HCT116 (cell line): ENCODE measurements around the gene DFFA. TPM values are rescaled to one million over a fixed set of nuclear protein-coding genes. Genes with fewer than 3 reads are reported as not detected.

Source experiments
- ATAC-seq: fragments of 200-7000 bp; cut with Tn5 transposase; 2 replicates; pipeline ENCODE4 v1.9.1; 2020; ENCODE audit warnings: mild to moderate bottlenecking, moderate library complexity
- BruUV-seq: library from RNA; stranded (reverse); fragments of 400-500 nt; replicated peaks from 2 replicates; lab custom pipeline; 2021; lab: Mats Ljungman, UMichigan
- CTCF ChIA-PET: fragments of 300-600 bp; sonication (Branson Sonifier 250); formaldehyde crosslinking; loops from one replicate; lab custom pipeline; 2021; ENCODE audit warnings: antibody characterized with exemption; lab: Charles Lee
- POLR2A ChIA-PET: fragments of 300-600, 350-600 bp; sonication (Branson Sonifier 250); formaldehyde crosslinking; loops from one replicate; lab custom pipeline; 2021; ENCODE audit warnings: antibody characterized with exemption; lab: Charles Lee
- RAD21 ChIA-PET, 2 experiments: fragments of 300-600 bp; sonication (Branson Sonifier 250); formaldehyde crosslinking; loops; one replicate each; lab custom pipeline; 2023; ENCODE audit warnings: low total read pairs in 2 of 2; ENCODE audit not compliant: uncharacterized antibody in 2 of 2, unreplicated experiment in 2 of 2, low non-redundant PET in 1 of 2; lab: Charles Lee
- DNase-seq: peaks from one replicate; pipeline ENCODE4 v3.0.0-alpha.2; 2010; ENCODE audit warnings: low read depth, low spot score
- H2AFZ ChIP-seq: fragments of 200-600 bp; shearing (Covaris generic), sonication (generic); 2 replicates; pipeline ENCODE4 v1.6.1; 2017; ENCODE audit warnings: low read depth, mixed run types, mixed read lengths, antibody characterized with exemption, low read length; ENCODE audit not compliant: poor library complexity, severe bottlenecking
- H3K27ac ChIP-seq: 2 replicates; pipeline ENCODE4 v1.5.1; 2012; ENCODE audit warnings: low read depth, low read length
- H3K27me3 ChIP-seq: fragments of 200-600 bp; sonication (generic); 2 replicates; pipeline ENCODE4 v1.6.1; 2016; ENCODE audit warnings: mixed run types, low read length, mixed read lengths; ENCODE audit not compliant: insufficient read depth
- H3K36me3 ChIP-seq, 2 experiments: fragments of 200-500 bp in 1 of 2; fragments of 200-600 bp in 1 of 2; sonication (Bioruptor generic) in 1 of 2; sonication (generic) in 1 of 2; 2 replicates each; pipeline versions ENCODE4 v1.5.1 to v1.6.1; 2014 to 2016; ENCODE audit warnings: low read length in 2 of 2, inconsistent platforms in 1 of 2, mixed read lengths in 1 of 2, mixed run types in 1 of 2; ENCODE audit not compliant: insufficient read depth in 2 of 2, control insufficient read depth in 1 of 2
- H3K4me1 ChIP-seq, 2 experiments: fragments of 200-600 bp in 1 of 2; sonication (generic) in 1 of 2; 2 replicates each; pipeline versions ENCODE4 v1.5.1 to v1.6.1; 2012 to 2017; ENCODE audit warnings: low read length in 2 of 2, inconsistent platforms in 1 of 2, mild to moderate bottlenecking in 1 of 2, mixed read lengths in 1 of 2, mixed run types in 1 of 2, moderate library complexity in 1 of 2; ENCODE audit not compliant: insufficient read depth in 2 of 2, control insufficient read depth in 1 of 2
- H3K4me2 ChIP-seq: fragments of 200-600 bp; sonication (generic); 2 replicates; pipeline ENCODE4 v1.6.1; 2017; ENCODE audit warnings: mixed run types, low read length, mixed read lengths
- H3K4me3 ChIP-seq, 2 experiments: fragments of 200-600 bp in 1 of 2; sonication (generic) in 1 of 2; replicated peaks in 1 of 2; 2 replicates each; pipeline ENCODE4 v1.5.1; 2011 to 2016; ENCODE audit warnings: low read length in 2 of 2, control low read depth in 1 of 2, low read depth in 1 of 2, mild to moderate bottlenecking in 1 of 2, mixed read lengths in 1 of 2, mixed run types in 1 of 2
- H3K79me2 ChIP-seq: fragments of 200-600 bp; sonication (generic); 2 replicates; pipeline ENCODE4 v1.6.1; 2017; ENCODE audit warnings: mild to moderate bottlenecking, mixed run types, low read length, moderate library complexity, mixed read lengths; ENCODE audit not compliant: insufficient read depth
- H3K9ac ChIP-seq: fragments of 200-600 bp; sonication (generic); 2 replicates; pipeline ENCODE4 v1.6.1; 2016; ENCODE audit warnings: low read length, mixed read lengths
- H3K9me2 ChIP-seq: fragments of 200-600 bp; sonication (generic), shearing (Covaris generic); 2 replicates; pipeline ENCODE4 v1.6.1; 2017; ENCODE audit warnings: mixed run types, mild to moderate bottlenecking, moderate library complexity; ENCODE audit not compliant: insufficient read depth
- H3K9me3 ChIP-seq, 2 experiments: fragments of 200-500 bp in 1 of 2; fragments of 200-600 bp in 1 of 2; sonication (Bioruptor generic) in 1 of 2; sonication (generic) in 1 of 2; 2 replicates each; pipeline ENCODE4 v1.6.1; 2014 to 2017; ENCODE audit warnings: low read length in 2 of 2, mixed read lengths in 2 of 2, inconsistent platforms in 1 of 2, low read depth in 1 of 2, mild to moderate bottlenecking in 1 of 2, mixed run types in 1 of 2, moderate library complexity in 1 of 2; ENCODE audit not compliant: control insufficient read depth in 1 of 2, insufficient read depth in 1 of 2
- H4K20me1 ChIP-seq: fragments of 200-600 bp; sonication (generic), shearing (Covaris generic); 2 replicates; pipeline ENCODE4 v1.6.1; 2017; ENCODE audit warnings: mixed run types, mild to moderate bottlenecking, moderate library complexity; ENCODE audit not compliant: insufficient read depth
- CBX3 ChIP-seq: IDR thresholded peaks from 2 replicates; pipeline ENCODE4 v1.6.1; 2012; ENCODE audit warnings: low read depth
- CEBPB ChIP-seq: IDR thresholded peaks from 2 replicates; pipeline ENCODE4 v1.6.1; 2012; ENCODE audit warnings: low read depth
- EGR1 ChIP-seq: IDR thresholded peaks from 2 replicates; pipeline ENCODE4 v1.6.1; 2012; ENCODE audit warnings: low read depth
- ELF1 ChIP-seq: IDR thresholded peaks from 2 replicates; pipeline ENCODE4 v1.6.1; 2012; ENCODE audit warnings: low read depth, borderline replicate concordance
- EZH2 ChIP-seq: fragments of 200-600 bp; sonication (generic); IDR thresholded peaks from 2 replicates; pipeline ENCODE4 v1.6.1; 2017; ENCODE audit warnings: antibody characterized with exemption, mixed run types
- EZH2phosphoT487 ChIP-seq: fragments of 200-600 bp; IDR thresholded peaks from 2 replicates; pipeline ENCODE4 v1.6.1; 2018; ENCODE audit warnings: antibody characterized with exemption, borderline replicate concordance
- FOSL1 ChIP-seq: IDR thresholded peaks from 2 replicates; pipeline ENCODE4 v1.6.1; 2012; ENCODE audit warnings: low read depth
- MAX ChIP-seq: IDR thresholded peaks from 2 replicates; pipeline ENCODE4 v1.6.1; 2012
- POLR2A ChIP-seq: IDR thresholded peaks from 2 replicates; pipeline ENCODE4 v1.7.0; 2011; ENCODE audit warnings: borderline replicate concordance; ENCODE audit not compliant: insufficient read depth, insufficient read length; ENCODE audit errors: extremely low read depth
- RAD21 ChIP-seq: IDR thresholded peaks from 2 replicates; pipeline ENCODE4 v1.6.1; 2012; ENCODE audit warnings: low read depth, mild to moderate bottlenecking
- SIN3A ChIP-seq: IDR thresholded peaks from 2 replicates; pipeline ENCODE4 v1.6.1; 2012; ENCODE audit warnings: low read depth
- SRF ChIP-seq: IDR thresholded peaks from 2 replicates; pipeline ENCODE4 v1.6.1; 2012; ENCODE audit warnings: low read depth
- TCF7L2 ChIP-seq: IDR thresholded peaks from 2 replicates; pipeline ENCODE4 v1.7.0; 2011; ENCODE audit warnings: borderline replicate concordance, inconsistent platforms; ENCODE audit not compliant: insufficient read depth, insufficient read length; ENCODE audit errors: extremely low read depth
- ZNF274 ChIP-seq: fragments of 200-500 bp; sonication (Bioruptor generic); IDR thresholded peaks from 2 replicates; pipeline ENCODE4 v1.6.1; 2014; ENCODE audit warnings: mild to moderate bottlenecking, low read depth, low read length, inconsistent platforms
- intact Hi-C: fragments of 100-400 bp; cut with micrococcal nuclease; formaldehyde crosslinking; loops from 2 replicates; pipeline ENCODE4 v1.10.0; 2022
- total RNA-seq: library from RNA; stranded (reverse); gene quantifications from one replicate; pipeline ENCODE4 v1.2.1, GENCODE V29; 2021; ENCODE audit not compliant: unreplicated experiment
- TF ChIP-seq, protein P1 (sequence below): IDR thresholded peaks from 2 replicates; pipeline ENCODE4 v1.6.1; 2012
- TF ChIP-seq, protein P2 (sequence below): IDR thresholded peaks from 2 replicates; pipeline ENCODE4 v1.6.1; 2012; ENCODE audit warnings: low read depth
- TF ChIP-seq, protein P3 (sequence below), 3 experiments: fragments of 200-600 bp in 1 of 3; sonication (generic) in 1 of 3; IDR thresholded peaks in 2 of 3; conservative IDR thresholded peaks in 1 of 3; 2 replicates each; pipeline ENCODE4 v1.5.1; 2012 to 2017; ENCODE audit warnings: low read depth in 2 of 3, low read length in 2 of 3, antibody characterized with exemption in 1 of 3, borderline replicate concordance in 1 of 3, control low read depth in 1 of 3, mild to moderate bottlenecking in 1 of 3, mixed read lengths in 1 of 3, mixed run types in 1 of 3, moderate library complexity in 1 of 3; ENCODE audit not compliant: insufficient read depth in 1 of 3

Gene DFFA
- total RNA-seq, 1 experiment from 2014 or later: 67.7 TPM

- RAD21 ChIA-PET: interaction anchor here (0.6 to 1.2 kb wide), 4 partner anchors 29 to 437 kb away, joined by 3 to 5 read pairs (median 3); no protein-coding TSS in a partner anchor
- intact Hi-C loops: loop anchor here (1.0 kb wide), 1 partner anchor 64 kb away; no protein-coding TSS in a partner anchor
- H3K4me3 ChIP-seq: peak within 1 kb of the TSS; percentile 67 to 90
- H3K9me3 ChIP-seq: no peaks in the 10 kb centered on the region
- ATAC-seq: peak; percentile 86
- H3K27me3 ChIP-seq: no peaks in the 10 kb centered on the region
- no peaks in the 10 kb centered on the region for H3K9me2 ChIP-seq
- no TSS peak for BruUV-seq
- H3K27ac ChIP-seq: peak within 1 kb of the TSS; percentile 66
- H3K36me3 ChIP-seq: no peaks in the 10 kb centered on the region
- peak; percentile 68 for DNase-seq
- peak within 1 kb of the TSS; percentile 32 for H2AFZ ChIP-seq
- no peaks in the 10 kb centered on the region for H4K20me1 ChIP-seq
- POLR2A ChIA-PET: interaction anchor here (1.1 to 1.2 kb wide), 3 partner anchors 21 to 63 kb away, joined by 3 to 7 read pairs (median 3); no protein-coding TSS in a partner anchor
- peak within 1 kb of the TSS; percentile 81 for H3K4me2 ChIP-seq
- peaks cover 2 to 19% of the 10 kb centered on the region in 2 experiments; a peak in 3 of 4 replicates for H3K4me1 ChIP-seq
- CTCF ChIA-PET: interaction anchor here (0.7 to 2.2 kb wide), 11 partner anchors 24 to 437 kb away, joined by 3 to 25 read pairs (median 3); partner anchors contain the start of gene PGD
- peaks cover 8% of the 10 kb centered on the region; the same call in 1 of the 2 replicates for H3K79me2 ChIP-seq
- peak within 1 kb of the TSS; percentile 92 for H3K9ac ChIP-seq
- TF ChIP-seq, protein P1, sequence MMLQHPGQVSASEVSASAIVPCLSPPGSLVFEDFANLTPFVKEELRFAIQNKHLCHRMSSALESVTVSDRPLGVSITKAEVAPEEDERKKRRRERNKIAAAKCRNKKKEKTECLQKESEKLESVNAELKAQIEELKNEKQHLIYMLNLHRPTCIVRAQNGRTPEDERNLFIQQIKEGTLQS: no peak
- TF ChIP-seq FOSL1 (no peak), POLR2A (peak; percentile 70), MAX (peak; percentile 100), CEBPB (no peak), EZH2phosphoT487 (no peak), EGR1 (peak; percentile 81), SRF (no peak), RAD21 (peak; percentile 76), ELF1 (no peak), CBX3 (peak; percentile 93), ZNF274 (no peak), SIN3A (peak; percentile 85), TCF7L2 (peak; percentile 40), EZH2 (no peak)
- TF ChIP-seq, protein P2, sequence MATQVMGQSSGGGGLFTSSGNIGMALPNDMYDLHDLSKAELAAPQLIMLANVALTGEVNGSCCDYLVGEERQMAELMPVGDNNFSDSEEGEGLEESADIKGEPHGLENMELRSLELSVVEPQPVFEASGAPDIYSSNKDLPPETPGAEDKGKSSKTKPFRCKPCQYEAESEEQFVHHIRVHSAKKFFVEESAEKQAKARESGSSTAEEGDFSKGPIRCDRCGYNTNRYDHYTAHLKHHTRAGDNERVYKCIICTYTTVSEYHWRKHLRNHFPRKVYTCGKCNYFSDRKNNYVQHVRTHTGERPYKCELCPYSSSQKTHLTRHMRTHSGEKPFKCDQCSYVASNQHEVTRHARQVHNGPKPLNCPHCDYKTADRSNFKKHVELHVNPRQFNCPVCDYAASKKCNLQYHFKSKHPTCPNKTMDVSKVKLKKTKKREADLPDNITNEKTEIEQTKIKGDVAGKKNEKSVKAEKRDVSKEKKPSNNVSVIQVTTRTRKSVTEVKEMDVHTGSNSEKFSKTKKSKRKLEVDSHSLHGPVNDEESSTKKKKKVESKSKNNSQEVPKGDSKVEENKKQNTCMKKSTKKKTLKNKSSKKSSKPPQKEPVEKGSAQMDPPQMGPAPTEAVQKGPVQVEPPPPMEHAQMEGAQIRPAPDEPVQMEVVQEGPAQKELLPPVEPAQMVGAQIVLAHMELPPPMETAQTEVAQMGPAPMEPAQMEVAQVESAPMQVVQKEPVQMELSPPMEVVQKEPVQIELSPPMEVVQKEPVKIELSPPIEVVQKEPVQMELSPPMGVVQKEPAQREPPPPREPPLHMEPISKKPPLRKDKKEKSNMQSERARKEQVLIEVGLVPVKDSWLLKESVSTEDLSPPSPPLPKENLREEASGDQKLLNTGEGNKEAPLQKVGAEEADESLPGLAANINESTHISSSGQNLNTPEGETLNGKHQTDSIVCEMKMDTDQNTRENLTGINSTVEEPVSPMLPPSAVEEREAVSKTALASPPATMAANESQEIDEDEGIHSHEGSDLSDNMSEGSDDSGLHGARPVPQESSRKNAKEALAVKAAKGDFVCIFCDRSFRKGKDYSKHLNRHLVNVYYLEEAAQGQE: no peak
- TF ChIP-seq, protein P3, sequence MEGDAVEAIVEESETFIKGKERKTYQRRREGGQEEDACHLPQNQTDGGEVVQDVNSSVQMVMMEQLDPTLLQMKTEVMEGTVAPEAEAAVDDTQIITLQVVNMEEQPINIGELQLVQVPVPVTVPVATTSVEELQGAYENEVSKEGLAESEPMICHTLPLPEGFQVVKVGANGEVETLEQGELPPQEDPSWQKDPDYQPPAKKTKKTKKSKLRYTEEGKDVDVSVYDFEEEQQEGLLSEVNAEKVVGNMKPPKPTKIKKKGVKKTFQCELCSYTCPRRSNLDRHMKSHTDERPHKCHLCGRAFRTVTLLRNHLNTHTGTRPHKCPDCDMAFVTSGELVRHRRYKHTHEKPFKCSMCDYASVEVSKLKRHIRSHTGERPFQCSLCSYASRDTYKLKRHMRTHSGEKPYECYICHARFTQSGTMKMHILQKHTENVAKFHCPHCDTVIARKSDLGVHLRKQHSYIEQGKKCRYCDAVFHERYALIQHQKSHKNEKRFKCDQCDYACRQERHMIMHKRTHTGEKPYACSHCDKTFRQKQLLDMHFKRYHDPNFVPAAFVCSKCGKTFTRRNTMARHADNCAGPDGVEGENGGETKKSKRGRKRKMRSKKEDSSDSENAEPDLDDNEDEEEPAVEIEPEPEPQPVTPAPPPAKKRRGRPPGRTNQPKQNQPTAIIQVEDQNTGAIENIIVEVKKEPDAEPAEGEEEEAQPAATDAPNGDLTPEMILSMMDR (IDR thresholded peaks at IDR 0.05 in 2 of 3, conservative IDR thresholded peaks at IDR 0.05 in 1 of 3; ENCODE audit: borderline replicate concordance in 1 of 3, insufficient read depth in 1 of 3, low read depth in 2 of 3, low read length in 2 of 3): peak; percentile 76 to 86 (median 84)
Measured at GRCh38 chr1:10430216-10431069, 41.9 kb downstream of the DFFA start, which contains the start of gene CENPS. TSS of gene CENPS (plus strand) at chr1:10430433. CDS start at chr1:10430518, 85 bp downstream.
